BLaER1 treated with 17β-estradiol and CSF1 and Interleukin-3, amounts not matched to agents 10 nM and 100 nM (cell line): ENCODE measurements around the gene VCPKMT.

Experiments used
- H3K27ac ChIP-seq, 11 experiments: shearing (Covaris generic); formaldehyde crosslinking; 2 replicates each; pipeline ENCODE4 v1.8.1; 2022
- H3K27me3 ChIP-seq, 11 experiments: shearing (Covaris generic); formaldehyde crosslinking; 2 replicates each; pipeline ENCODE4 v1.8.1; 2022
- H3K36me3 ChIP-seq, 11 experiments: shearing (Covaris generic); formaldehyde crosslinking; 2 replicates each; pipeline ENCODE4 v1.8.1; 2022
- H3K4me1 ChIP-seq, 10 experiments: shearing (Covaris generic); formaldehyde crosslinking; 2 replicates each; pipeline ENCODE4 v1.8.1; 2022
- H3K4me2 ChIP-seq, 11 experiments: shearing (Covaris generic); formaldehyde crosslinking; 2 replicates each; pipeline ENCODE4 v1.8.1; 2022
- H3K4me3 ChIP-seq, 10 experiments: shearing (Covaris generic); formaldehyde crosslinking; 2 replicates each; pipeline ENCODE4 v1.8.1; 2022
- H3K9ac ChIP-seq, 11 experiments: shearing (Covaris generic); formaldehyde crosslinking; 2 replicates each; pipeline ENCODE4 v1.8.1; 2022
- H3K9me3 ChIP-seq, 11 experiments: shearing (Covaris generic); formaldehyde crosslinking; replicated peaks in 1 of 11; 2 replicates each; pipeline ENCODE4 v1.8.1; 2022
- H4K20me1 ChIP-seq, 11 experiments: shearing (Covaris generic); formaldehyde crosslinking; 2 replicates each; pipeline ENCODE4 v1.8.1; 2022
- Cebpa-rat ChIP-seq, 11 experiments: shearing (Covaris generic); IDR thresholded peaks; 2 replicates each; pipeline ENCODE4 v1.8.1; 2022

VCPKMT gene

DNA sequence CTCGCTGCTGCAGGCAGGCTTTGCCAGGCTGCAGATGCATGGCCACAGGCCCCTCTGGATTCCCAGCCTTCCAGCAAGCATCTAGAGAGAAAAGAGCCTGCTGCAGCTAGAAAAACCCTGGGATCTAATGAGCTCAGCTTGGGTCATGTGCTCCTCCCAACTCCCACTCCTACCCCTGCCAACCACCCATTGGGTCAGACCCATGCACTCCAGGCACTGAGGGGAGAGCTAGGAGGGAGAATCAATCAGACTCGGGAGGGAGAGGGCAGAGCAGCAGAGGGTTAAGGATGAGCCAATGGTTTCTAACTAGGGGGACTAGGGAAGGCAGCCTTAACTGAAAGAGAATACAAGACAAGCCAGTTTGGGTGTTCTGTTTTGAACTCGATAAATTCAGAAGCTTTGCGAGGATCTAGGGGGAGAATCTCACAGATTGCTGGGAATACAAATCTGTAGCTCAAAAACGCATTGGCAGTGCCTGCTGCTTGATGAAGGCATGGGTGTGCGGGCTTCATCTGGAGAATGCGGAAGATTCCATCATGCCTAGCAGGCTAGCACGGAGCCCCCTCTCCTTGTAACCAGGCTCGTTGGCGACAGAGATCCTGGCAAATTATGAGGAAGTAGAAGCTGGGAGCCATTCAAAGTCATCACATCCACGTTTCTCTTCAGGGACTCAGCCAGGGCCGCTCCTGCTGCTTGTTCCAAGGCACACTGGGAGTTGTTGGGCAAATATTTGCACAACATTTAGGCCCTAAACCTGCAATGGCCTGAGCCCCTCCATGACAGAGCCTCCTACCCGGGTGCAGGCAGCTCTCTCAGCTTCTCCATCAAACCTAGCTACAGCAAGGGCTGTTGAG, 56.4 kb downstream of the VCPKMT start:
- Histone ChIP-seq H3K36me3 (no peaks in the 10 kb centered on the region), H3K4me3 (peak overlapping the region in 7 of 10 experiments; percentile 35 to 68 (median 53); a peak in 13 of 20 replicates), H3K4me1 (peaks cover 47 to 98% (median 90%) of the 10 kb centered on the region in 10 experiments), H3K27me3 (no peaks in the 10 kb centered on the region), H3K9ac (peak overlapping the region; percentile 79 to 94 (median 90); a peak in 21 of 22 replicates), H3K27ac (peak overlapping the region; percentile 88 to 99 (median 99)), H4K20me1 (no peaks in the 10 kb centered on the region), H3K9me3 (no peaks in the 10 kb centered on the region), H3K4me2 (peak overlapping the region; percentile 80 to 97 (median 90))
- no peak for TF ChIP-seq Cebpa-rat (IDR thresholded peaks at IDR 0.05)
